HG03378 (cell line): ENCODE data around the gene RRP36.
"Not testable (repeated sequence)": the region's sequence is repeated elsewhere in the genome, so short reads cannot be mapped to it uniquely, and the experiment has no call there.

Experiments used
- ATAC-seq: cut with Tn5 transposase; IDR thresholded peaks from one replicate; pipeline ENCODE4 v1.9.1; 2021; ENCODE audit warnings: mild to moderate bottlenecking, moderate library complexity; ENCODE audit not compliant: unreplicated experiment

RRP36 gene

GRCh38 chr6:43036712-43037111 is 15.3 kb downstream of the RRP36 start:
- ATAC-seq, result no peak

- no peak for ATAC-seq
Observed at GRCh38 chr6:43037197-43037596, 15.8 kb downstream of the RRP36 start.

- ATAC-seq, result no peak
Observed at GRCh38 chr6:43037706-43038105, 16.3 kb downstream of the RRP36 start.

GRCh38 chr6:43038727-43039126 is 17.3 kb downstream of the RRP36 start:
- no peak for ATAC-seq

DNA sequence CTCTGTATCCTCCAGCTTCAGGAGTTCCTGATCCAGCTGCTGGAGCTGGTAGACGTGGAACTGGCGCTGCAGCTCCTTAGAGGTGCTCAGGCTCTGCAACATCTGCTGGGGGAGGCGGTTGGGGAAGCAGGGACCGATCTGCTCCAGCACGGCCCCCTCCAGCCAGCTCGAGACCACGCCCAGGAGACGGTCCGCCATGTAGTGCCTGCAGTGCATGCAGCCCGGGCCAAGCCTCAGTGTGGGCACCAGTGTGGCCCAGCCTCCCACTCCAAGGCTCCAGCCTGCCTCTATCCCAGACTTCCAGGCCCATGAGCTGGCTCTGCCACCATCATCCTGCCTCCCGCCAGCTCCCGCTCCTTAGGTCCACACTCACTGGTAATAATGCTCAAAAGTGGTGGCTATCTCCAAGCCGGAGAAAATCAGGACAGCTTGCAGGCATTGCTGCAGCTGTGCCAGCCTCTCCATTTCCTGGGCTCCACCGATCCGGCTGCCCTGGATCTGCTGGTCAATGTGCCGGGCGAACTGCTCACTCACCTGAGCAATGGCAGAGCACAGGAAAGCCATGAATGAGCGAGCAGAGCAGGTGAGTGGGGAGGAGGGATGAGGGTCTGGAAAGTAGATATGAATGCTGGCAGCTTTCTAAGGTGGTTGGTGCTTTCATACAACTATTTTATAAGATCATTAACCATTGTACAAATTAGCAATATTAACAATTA is 19.3 kb downstream of the RRP36 start:
- ATAC-seq, result no peak

DNA sequence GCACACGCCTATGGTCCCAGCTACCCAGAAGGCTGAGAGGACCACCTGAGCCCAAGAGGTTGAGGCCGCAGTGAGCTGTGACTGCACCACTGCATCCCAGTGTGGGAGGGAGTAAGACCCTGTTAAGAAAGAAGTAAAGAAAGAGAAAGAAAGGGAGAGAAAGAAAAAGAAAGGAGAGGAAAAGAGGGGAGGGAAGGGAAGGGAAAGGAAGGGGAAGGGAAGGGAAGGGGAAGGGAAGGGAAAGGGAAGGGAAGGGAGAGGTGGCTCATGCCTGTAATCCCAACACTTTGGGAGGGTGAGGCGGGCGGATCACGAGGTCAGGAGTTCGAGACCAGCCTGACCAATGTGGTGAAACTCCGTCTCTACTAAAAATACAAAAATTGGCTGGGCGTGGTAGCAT is 20.1 kb downstream of the RRP36 start:
- ATAC-seq, result not testable (repeated sequence)

DNA sequence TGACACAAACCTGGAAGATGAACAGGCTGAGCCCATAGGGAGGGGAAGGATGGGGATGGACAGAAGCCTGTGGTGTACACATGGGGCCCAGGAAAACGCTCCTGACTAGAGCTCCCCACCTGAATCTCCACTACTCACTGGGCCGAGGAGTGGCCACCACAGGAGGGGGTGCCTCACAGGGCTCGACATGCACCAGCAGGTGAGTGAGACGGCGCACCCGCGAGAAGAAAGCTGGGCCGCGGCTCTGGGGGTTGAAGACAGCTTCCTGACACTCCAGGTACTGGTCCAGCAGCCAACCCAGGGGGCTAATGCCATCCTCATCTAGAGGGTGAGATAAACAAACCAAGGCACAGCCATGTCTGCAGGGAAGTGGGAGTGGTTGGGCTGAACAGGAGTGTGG is 21.9 kb downstream of the RRP36 start:
- no peak for ATAC-seq

DNA sequence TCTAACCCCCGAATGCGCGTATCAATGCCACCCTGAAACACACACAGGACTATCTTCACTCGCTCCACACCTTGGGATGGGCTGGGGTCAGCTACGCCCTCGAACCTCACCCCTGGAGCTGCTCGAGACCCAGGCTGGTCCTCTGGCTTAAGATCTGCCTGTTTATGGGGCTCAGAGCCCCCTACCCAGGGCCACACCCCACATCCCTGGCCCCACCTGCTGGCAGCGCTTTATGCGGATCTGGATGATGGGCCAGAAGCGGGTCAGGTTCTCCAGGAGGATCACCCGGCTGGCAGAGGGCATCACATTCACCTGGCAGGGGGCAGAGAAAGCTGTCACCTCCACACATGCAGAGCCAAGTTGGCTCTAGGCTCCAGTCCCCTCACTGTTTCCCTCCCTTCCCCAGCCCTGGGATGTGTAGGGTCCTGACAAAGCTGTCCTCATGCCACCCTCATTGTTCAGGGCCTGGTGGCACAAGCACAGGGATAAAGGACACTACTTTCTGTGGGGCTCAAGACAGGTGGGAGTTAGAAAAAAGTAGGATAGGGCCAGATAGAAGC is 24.0 kb downstream of the RRP36 start:
- ATAC-seq, result no peak

GRCh38 chr6:43047998-43048397 is 26.6 kb downstream of the RRP36 start:
- ATAC-seq, result no peak

- ATAC-seq, result no peak
Observed at GRCh38 chr6:43050981-43051380, 29.6 kb downstream of the RRP36 start.

DNA sequence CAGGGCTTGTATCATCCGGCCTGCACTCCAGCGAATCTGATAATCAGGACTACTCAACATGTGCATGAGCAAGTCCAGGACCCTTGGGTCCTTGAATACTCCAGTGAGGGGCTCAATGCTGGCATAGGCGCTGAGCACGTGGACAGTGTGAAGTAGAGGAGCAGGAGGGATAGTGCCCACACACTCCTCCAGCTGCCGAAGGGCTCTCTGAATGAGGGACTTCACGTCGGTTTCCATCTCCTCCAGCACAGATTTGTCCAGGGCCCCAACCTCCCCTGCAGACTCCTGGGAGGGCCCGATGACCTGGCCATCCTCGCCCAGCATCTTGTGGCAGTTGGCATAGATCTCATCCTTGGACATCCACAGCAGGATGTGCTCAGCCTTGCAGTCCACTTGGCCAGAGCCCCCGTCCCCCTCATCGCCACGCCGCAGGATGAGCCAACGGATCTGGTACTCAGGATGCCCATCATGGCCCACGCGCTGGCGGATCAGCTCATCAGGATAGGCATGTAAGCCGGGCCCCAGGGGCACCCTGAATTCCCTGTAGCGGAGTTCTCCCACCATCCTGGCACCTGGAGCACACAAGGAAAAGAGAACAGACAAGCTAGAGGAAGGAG is 30.9 kb downstream of the RRP36 start:
- no peak for ATAC-seq

- no peak for ATAC-seq
Observed at GRCh38 chr6:43052842-43053544, 31.6 kb downstream of the RRP36 start.

DNA sequence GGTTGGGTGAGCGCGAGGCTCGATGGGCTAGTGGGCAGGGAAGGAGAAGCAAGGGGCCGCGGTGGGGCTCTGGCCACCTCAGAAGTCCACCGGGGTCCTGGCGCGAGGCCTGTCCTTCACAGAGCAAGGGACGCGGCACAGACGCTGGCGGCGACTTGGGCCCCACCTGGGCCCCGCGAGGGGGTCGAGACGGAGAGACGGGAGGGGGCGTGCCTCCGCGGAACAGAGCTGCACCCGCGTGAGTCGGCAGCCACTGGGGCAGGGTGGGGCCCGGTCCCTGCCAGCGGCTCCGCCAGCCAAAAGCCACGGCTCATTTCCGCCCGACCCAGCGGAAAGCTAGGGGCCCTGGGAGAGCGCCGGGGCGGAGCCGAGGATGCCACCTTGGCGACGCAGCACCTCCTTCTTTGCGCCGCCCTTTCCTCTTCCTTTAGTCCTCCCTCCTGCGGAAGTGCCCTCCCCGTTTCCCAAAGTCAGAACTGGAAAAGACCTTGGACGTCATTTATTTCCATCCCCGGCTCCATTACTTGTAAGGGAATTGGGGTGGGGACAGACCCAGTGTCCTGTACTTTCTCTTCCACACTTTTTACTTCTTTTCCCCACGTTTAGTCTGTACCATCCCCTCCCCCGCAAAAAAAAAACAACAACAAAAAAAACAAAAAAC is 32.3 kb downstream of the RRP36 start, which contains the start of gene CUL7:
Gene CUL7, minus strand, starts transcription at position 307 of the 661 bp plus-strand sequence. CDS start 1,063 bp downstream, outside the sequence.
- peak; percentile 59 for ATAC-seq

- ATAC-seq, result no peak
Observed at GRCh38 chr6:43054206-43054943, 33.0 kb downstream of the RRP36 start.

- no peak for ATAC-seq
Observed at GRCh38 chr6:43055966-43056365, 34.5 kb downstream of the RRP36 start.

DNA sequence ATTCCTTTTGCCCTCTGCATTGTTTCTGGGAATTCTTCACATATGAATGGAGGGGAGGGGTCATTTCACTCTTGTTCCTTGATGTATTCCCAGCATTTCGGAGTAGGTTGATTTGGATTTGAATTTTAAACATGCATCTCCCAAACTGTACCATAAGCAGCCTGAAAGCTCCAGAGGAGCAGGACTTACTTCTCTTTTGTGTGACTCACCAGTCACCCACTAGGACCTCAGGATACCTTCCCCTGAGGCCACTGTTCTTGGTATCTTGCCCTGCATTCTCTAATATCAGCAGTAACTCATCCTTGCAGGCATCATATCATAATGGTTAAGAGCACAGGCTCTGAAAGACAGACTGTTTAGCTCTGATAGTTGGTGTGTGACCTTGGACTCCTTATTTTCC is 37.1 kb downstream of the RRP36 start:
- ATAC-seq, result no peak

GRCh38 chr6:43059168-43060033 is 38.0 kb downstream of the RRP36 start, which contains the start of the genes KLC4 and MRPL2:
KLC4 (plus strand) TSS chr6:43059631; CDS start chr6:43061336, 1,705 bp downstream.
MRPL2 (minus strand) TSS chr6:43059434; CDS start chr6:43059381, 53 bp downstream.
- ATAC-seq, result peak; percentile 85

GRCh38 chr6:43060034-43060754 is 38.8 kb downstream of the RRP36 start:
- peak; percentile 10 for ATAC-seq
